ENCODE measurements around the gene SLC15A3. TPM values are rescaled to one million over a fixed set of nuclear protein-coding genes. Genes with fewer than 3 reads are reported as not detected.

The SLC15A3 gene
- polyA plus RNA-seq (2011; rRNA removed) = 4.8 and 9.1 TPM in 2 replicates
- 16.3 and 19.4 TPM in 2 replicates for polyA minus RNA-seq (2011; rRNA and poly(A)+ RNA removed)

GRCh38 chr11:60951904-60952741 lies at the start of gene SLC15A3:
Gene SLC15A3 (minus strand): TSS chr11:60952176. CDS start chr11:60951551, 625 bp downstream.
- H3K27ac ChIP-seq (ENCODE audit: low read depth, low read length) = peak within 1 kb of the TSS; percentile 57
- peaks cover 8% of the 10 kb centered on the region for H3K27me3 ChIP-seq (ENCODE audit: control insufficient read depth, insufficient read depth, low read length)
- no peaks in the 10 kb centered on the region for H3K9me3 ChIP-seq (ENCODE audit: control insufficient read depth, insufficient read depth, low read length)
- no peak for DNase-seq (ENCODE audit: low read depth, low spot score)
- TF ChIP-seq CTCF (IDR thresholded peaks at IDR 0.05; ENCODE audit: low read depth, low read length) = no peak
- CTCF ChIA-PET = no interaction called here
- POLR2A ChIA-PET = interaction anchor here (0.6 kb wide), 1 partner anchor 1196 kb away, joined by 4 read pairs; no protein-coding TSS in a partner anchor
- H3K4me3 ChIP-seq (ENCODE audit: low read depth, low read length) = peak within 1 kb of the TSS; percentile 55

- no peak for TF ChIP-seq CTCF (IDR thresholded peaks at IDR 0.05; ENCODE audit: low read depth, low read length)
- no peak overlapping the region for H3K27ac ChIP-seq (ENCODE audit: low read depth, low read length)
- H3K4me3 ChIP-seq (ENCODE audit: low read depth, low read length) = no peak overlapping the region
- H3K9me3 ChIP-seq (ENCODE audit: control insufficient read depth, insufficient read depth, low read length) = no peaks in the 10 kb centered on the region
- POLR2A ChIA-PET = no interaction called here
- DNase-seq (ENCODE audit: low read depth, low spot score) = no peak
- CTCF ChIA-PET = no interaction called here
- peaks cover 11% of the 10 kb centered on the region for H3K27me3 ChIP-seq (ENCODE audit: control insufficient read depth, insufficient read depth, low read length)
Measured at GRCh38 chr11:61000426-61000825, 48.5 kb upstream of the SLC15A3 start.

- H3K9me3 ChIP-seq (ENCODE audit: control insufficient read depth, insufficient read depth, low read length) = no peaks in the 10 kb centered on the region
- POLR2A ChIA-PET = no interaction called here
- DNase-seq (ENCODE audit: low read depth, low spot score) = no peak
- CTCF ChIA-PET = no interaction called here
- TF ChIP-seq CTCF (IDR thresholded peaks at IDR 0.05; ENCODE audit: low read depth, low read length) = no peak
- no peak overlapping the region for H3K27ac ChIP-seq (ENCODE audit: low read depth, low read length)
- H3K4me3 ChIP-seq (ENCODE audit: low read depth, low read length) = no peak overlapping the region
- peaks cover 26% of the 10 kb centered on the region for H3K27me3 ChIP-seq (ENCODE audit: control insufficient read depth, insufficient read depth, low read length)
Measured at GRCh38 chr11:60996381-60997138, 44.6 kb upstream of the SLC15A3 start.

- H3K27ac ChIP-seq (ENCODE audit: low read depth, low read length) = no peak overlapping the region
- no peak overlapping the region for H3K4me3 ChIP-seq (ENCODE audit: low read depth, low read length)
- TF ChIP-seq CTCF (IDR thresholded peaks at IDR 0.05; ENCODE audit: low read depth, low read length) = no peak
- POLR2A ChIA-PET = no interaction called here
- no peak for DNase-seq (ENCODE audit: low read depth, low spot score)
- peaks cover 24% of the 10 kb centered on the region for H3K27me3 ChIP-seq (ENCODE audit: control insufficient read depth, insufficient read depth, low read length)
- H3K9me3 ChIP-seq (ENCODE audit: control insufficient read depth, insufficient read depth, low read length) = no peaks in the 10 kb centered on the region
- CTCF ChIA-PET = no interaction called here
Measured at GRCh38 chr11:60995798-60996197, 43.8 kb upstream of the SLC15A3 start.
